HCT116 (cell line): ENCODE data around the gene PNMA5. TPM values are rescaled to one million over a fixed set of nuclear protein-coding genes. Genes with fewer than 3 reads are reported as not detected.

Source experiments
- ATAC-seq: fragments of 200-7000 bp; cut with Tn5 transposase; 2 replicates; pipeline ENCODE4 v1.9.1; 2020; ENCODE audit warnings: mild to moderate bottlenecking, moderate library complexity
- BruUV-seq: library from RNA; stranded (reverse); fragments of 400-500 nt; replicated peaks from 2 replicates; lab custom pipeline; 2021; lab: Mats Ljungman, UMichigan
- CTCF ChIA-PET: fragments of 300-600 bp; sonication (Branson Sonifier 250); formaldehyde crosslinking; loops from one replicate; lab custom pipeline; 2021; ENCODE audit warnings: antibody characterized with exemption; lab: Charles Lee
- POLR2A ChIA-PET: fragments of 300-600, 350-600 bp; sonication (Branson Sonifier 250); formaldehyde crosslinking; loops from one replicate; lab custom pipeline; 2021; ENCODE audit warnings: antibody characterized with exemption; lab: Charles Lee
- RAD21 ChIA-PET, 2 experiments: fragments of 300-600 bp; sonication (Branson Sonifier 250); formaldehyde crosslinking; loops; one replicate each; lab custom pipeline; 2023; ENCODE audit warnings: low total read pairs in 2 of 2; ENCODE audit not compliant: uncharacterized antibody in 2 of 2, unreplicated experiment in 2 of 2, low non-redundant PET in 1 of 2; lab: Charles Lee
- DNase-seq: peaks from one replicate; pipeline ENCODE4 v3.0.0-alpha.2; 2010; ENCODE audit warnings: low read depth, low spot score
- H2AFZ ChIP-seq: fragments of 200-600 bp; shearing (Covaris generic), sonication (generic); 2 replicates; pipeline ENCODE4 v1.6.1; 2017; ENCODE audit warnings: low read depth, mixed run types, mixed read lengths, antibody characterized with exemption, low read length; ENCODE audit not compliant: poor library complexity, severe bottlenecking
- H3K27ac ChIP-seq: 2 replicates; pipeline ENCODE4 v1.5.1; 2012; ENCODE audit warnings: low read depth, low read length
- H3K27me3 ChIP-seq: fragments of 200-600 bp; sonication (generic); 2 replicates; pipeline ENCODE4 v1.6.1; 2016; ENCODE audit warnings: mixed run types, low read length, mixed read lengths; ENCODE audit not compliant: insufficient read depth
- H3K36me3 ChIP-seq, 2 experiments: fragments of 200-500 bp in 1 of 2; fragments of 200-600 bp in 1 of 2; sonication (Bioruptor generic) in 1 of 2; sonication (generic) in 1 of 2; 2 replicates each; pipeline versions ENCODE4 v1.5.1 to v1.6.1; 2014 to 2016; ENCODE audit warnings: low read length in 2 of 2, inconsistent platforms in 1 of 2, mixed read lengths in 1 of 2, mixed run types in 1 of 2; ENCODE audit not compliant: insufficient read depth in 2 of 2, control insufficient read depth in 1 of 2
- H3K4me1 ChIP-seq, 2 experiments: fragments of 200-600 bp in 1 of 2; sonication (generic) in 1 of 2; 2 replicates each; pipeline versions ENCODE4 v1.5.1 to v1.6.1; 2012 to 2017; ENCODE audit warnings: low read length in 2 of 2, inconsistent platforms in 1 of 2, mild to moderate bottlenecking in 1 of 2, mixed read lengths in 1 of 2, mixed run types in 1 of 2, moderate library complexity in 1 of 2; ENCODE audit not compliant: insufficient read depth in 2 of 2, control insufficient read depth in 1 of 2
- H3K4me2 ChIP-seq: fragments of 200-600 bp; sonication (generic); 2 replicates; pipeline ENCODE4 v1.6.1; 2017; ENCODE audit warnings: mixed run types, low read length, mixed read lengths
- H3K4me3 ChIP-seq, 2 experiments: fragments of 200-600 bp in 1 of 2; sonication (generic) in 1 of 2; replicated peaks in 1 of 2; 2 replicates each; pipeline ENCODE4 v1.5.1; 2011 to 2016; ENCODE audit warnings: low read length in 2 of 2, control low read depth in 1 of 2, low read depth in 1 of 2, mild to moderate bottlenecking in 1 of 2, mixed read lengths in 1 of 2, mixed run types in 1 of 2
- H3K79me2 ChIP-seq: fragments of 200-600 bp; sonication (generic); 2 replicates; pipeline ENCODE4 v1.6.1; 2017; ENCODE audit warnings: mild to moderate bottlenecking, mixed run types, low read length, moderate library complexity, mixed read lengths; ENCODE audit not compliant: insufficient read depth
- H3K9ac ChIP-seq: fragments of 200-600 bp; sonication (generic); 2 replicates; pipeline ENCODE4 v1.6.1; 2016; ENCODE audit warnings: low read length, mixed read lengths
- H3K9me2 ChIP-seq: fragments of 200-600 bp; sonication (generic), shearing (Covaris generic); 2 replicates; pipeline ENCODE4 v1.6.1; 2017; ENCODE audit warnings: mixed run types, mild to moderate bottlenecking, moderate library complexity; ENCODE audit not compliant: insufficient read depth
- H3K9me3 ChIP-seq, 2 experiments: fragments of 200-500 bp in 1 of 2; fragments of 200-600 bp in 1 of 2; sonication (Bioruptor generic) in 1 of 2; sonication (generic) in 1 of 2; 2 replicates each; pipeline ENCODE4 v1.6.1; 2014 to 2017; ENCODE audit warnings: low read length in 2 of 2, mixed read lengths in 2 of 2, inconsistent platforms in 1 of 2, low read depth in 1 of 2, mild to moderate bottlenecking in 1 of 2, mixed run types in 1 of 2, moderate library complexity in 1 of 2; ENCODE audit not compliant: control insufficient read depth in 1 of 2, insufficient read depth in 1 of 2
- H4K20me1 ChIP-seq: fragments of 200-600 bp; sonication (generic), shearing (Covaris generic); 2 replicates; pipeline ENCODE4 v1.6.1; 2017; ENCODE audit warnings: mixed run types, mild to moderate bottlenecking, moderate library complexity; ENCODE audit not compliant: insufficient read depth
- CBX3 ChIP-seq: IDR thresholded peaks from 2 replicates; pipeline ENCODE4 v1.6.1; 2012; ENCODE audit warnings: low read depth
- EGR1 ChIP-seq: IDR thresholded peaks from 2 replicates; pipeline ENCODE4 v1.6.1; 2012; ENCODE audit warnings: low read depth
- ELF1 ChIP-seq: IDR thresholded peaks from 2 replicates; pipeline ENCODE4 v1.6.1; 2012; ENCODE audit warnings: low read depth, borderline replicate concordance
- EZH2phosphoT487 ChIP-seq: fragments of 200-600 bp; IDR thresholded peaks from 2 replicates; pipeline ENCODE4 v1.6.1; 2018; ENCODE audit warnings: antibody characterized with exemption, borderline replicate concordance
- FOSL1 ChIP-seq: IDR thresholded peaks from 2 replicates; pipeline ENCODE4 v1.6.1; 2012; ENCODE audit warnings: low read depth
- RAD21 ChIP-seq: IDR thresholded peaks from 2 replicates; pipeline ENCODE4 v1.6.1; 2012; ENCODE audit warnings: low read depth, mild to moderate bottlenecking
- REST ChIP-seq: IDR thresholded peaks from 2 replicates; pipeline ENCODE4 v1.6.1; 2012; ENCODE audit warnings: low read depth
- TCF7L2 ChIP-seq: IDR thresholded peaks from 2 replicates; pipeline ENCODE4 v1.7.0; 2011; ENCODE audit warnings: borderline replicate concordance, inconsistent platforms; ENCODE audit not compliant: insufficient read depth, insufficient read length; ENCODE audit errors: extremely low read depth
- ZNF274 ChIP-seq: fragments of 200-500 bp; sonication (Bioruptor generic); IDR thresholded peaks from 2 replicates; pipeline ENCODE4 v1.6.1; 2014; ENCODE audit warnings: mild to moderate bottlenecking, low read depth, low read length, inconsistent platforms
- intact Hi-C: fragments of 100-400 bp; cut with micrococcal nuclease; formaldehyde crosslinking; loops from 2 replicates; pipeline ENCODE4 v1.10.0; 2022
- total RNA-seq: library from RNA; stranded (reverse); gene quantifications from one replicate; pipeline ENCODE4 v1.2.1, GENCODE V29; 2021; ENCODE audit not compliant: unreplicated experiment

The PNMA5 gene
- total RNA-seq, 1 experiment from 2014 or later: not detected

GRCh38 chrX:152942077-152942442, 51.9 kb downstream of the PNMA5 start:
- BruUV-seq: no TSS peak
- H3K9me2 ChIP-seq: no peaks in the 10 kb centered on the region
- peak overlapping the region; percentile 67 for H3K27ac ChIP-seq
- CTCF ChIA-PET: interaction anchor here (1.0 to 1.3 kb wide), 5 partner anchors 16 to 726 kb away, joined by 3 to 8 read pairs (median 4); no protein-coding TSS in a partner anchor
- intact Hi-C loops: no loop called here
- peaks cover 2 to 7% of the 10 kb centered on the region in 2 experiments; a peak in 1 of 4 replicates for H3K4me1 ChIP-seq
- H3K36me3 ChIP-seq: no peaks in the 10 kb centered on the region
- H3K27me3 ChIP-seq: no peaks in the 10 kb centered on the region
- RAD21 ChIA-PET: no interaction called here
- no peak for TF ChIP-seq CBX3
- TF ChIP-seq REST: no peak
- TF ChIP-seq EGR1: no peak
- no peak for TF ChIP-seq FOSL1
- no peak for TF ChIP-seq EZH2phosphoT487
- TF ChIP-seq RAD21: no peak
- no peak for TF ChIP-seq ZNF274
- no peak for TF ChIP-seq ELF1
- no peak for TF ChIP-seq TCF7L2
- POLR2A ChIA-PET: no interaction called here
- ATAC-seq (no peak), DNase-seq (no peak)
- H3K9ac ChIP-seq: peak overlapping the region; percentile 68
- peak overlapping the region; percentile 81 for H3K4me2 ChIP-seq
- no peaks in the 10 kb centered on the region for H4K20me1 ChIP-seq
- peak overlapping the region; percentile 65 to 71 for H3K4me3 ChIP-seq
- no peaks in the 10 kb centered on the region for H3K9me3 ChIP-seq
- no peak overlapping the region for H2AFZ ChIP-seq
- no peaks in the 10 kb centered on the region for H3K79me2 ChIP-seq
